ENCODE data around the gene RAD51B. TPM values are rescaled to one million over a fixed set of nuclear protein-coding genes. Genes with fewer than 3 reads are reported as not detected.

RAD51B gene
- total and polyA plus RNA-seq, 9 of the 15 experiments (the other 6 are each of a cell fraction or from before 2014, with no cell fraction given), result 8.5 to 17.3 (median 11.3) TPM

- in situ Hi-C loops (cut with MboI) (no loop called here), intact Hi-C loops (cut with micrococcal nuclease) (no loop called here)
- H3K27me3 ChIP-seq (ENCODE audit: control insufficient read depth in 2 of 2, insufficient read depth in 2 of 2, low read length in 2 of 2), result no peaks in the 10 kb centered on the region
- H3K4me3 ChIP-seq, result no peak overlapping the region
- H3K9me3 ChIP-seq (replicated peaks; ENCODE audit: control insufficient read depth, insufficient read depth, low read depth, low read length), result no peaks in the 10 kb centered on the region
- ChIA-PET POLR2A (no interaction called here), CTCF (ENCODE audit: low intra/inter-chr PET ratio) (no interaction called here)
- TF ChIP-seq SRSF3 (IDR thresholded peaks at IDR 0.05; ENCODE audit: insufficient read depth, low read length), result no peak
- TF ChIP-seq ZMIZ1 (IDR thresholded peaks at IDR 0.05; ENCODE audit: low read depth in 2 of 2, low read length in 2 of 2), result no peak
- no peak for TF ChIP-seq ARID3A (IDR thresholded peaks at IDR 0.05; ENCODE audit: borderline replicate concordance, low read depth, low read length)
- no peak for TF ChIP-seq FOXM1 (IDR thresholded peaks at IDR 0.05; ENCODE audit: low read depth)
- TF ChIP-seq FOXM1 (CRISPR knock-in tag; IDR thresholded peaks at IDR 0.05; ENCODE audit: low read depth), result no peak
- no peak for TF ChIP-seq ZNF668 (CRISPR knock-in tag; IDR thresholded peaks at IDR 0.05)
- no peak for TF ChIP-seq PREB (CRISPR knock-in tag; IDR thresholded peaks at IDR 0.05)
- no peak for TF ChIP-seq NFYB (IDR thresholded peaks at IDR 0.05; ENCODE audit: extremely low read depth, insufficient read length)
- TF ChIP-seq ZNF592 (IDR thresholded peaks at IDR 0.05), result no peak
- H4K20me1 ChIP-seq (replicated peaks; ENCODE audit: control insufficient read depth, insufficient read depth, low read length), result no peaks in the 10 kb centered on the region
- no peak for ATAC-seq
- H3K4me1 ChIP-seq (replicated peaks in 1 of 2; ENCODE audit: control insufficient read depth in 2 of 2, insufficient read depth in 2 of 2, low read length in 2 of 2), result no peaks in the 10 kb centered on the region
- no peak overlapping the region for H2AFZ ChIP-seq (ENCODE audit: low read depth, low read length)
- no TSS peak for BruUV-seq (replicated peaks)
- H3K79me2 ChIP-seq (ENCODE audit: control insufficient read depth, insufficient read depth, low read length), result no peaks in the 10 kb centered on the region
- no peak overlapping the region for H3K9ac ChIP-seq (ENCODE audit: insufficient read depth in 1 of 2, low read depth in 2 of 2, low read length in 2 of 2)
- no peak overlapping the region for H3K4me2 ChIP-seq (ENCODE audit: insufficient read depth, low read length)
- FAIRE-seq, result no peak
- no peaks in the 10 kb centered on the region for H3K36me3 ChIP-seq (ENCODE audit: control insufficient read depth, insufficient read depth, low read length)
- no peaks in the 10 kb centered on the region for H3K9me1 ChIP-seq (ENCODE audit: control insufficient read depth, insufficient read depth, low read length)
- H3K27ac ChIP-seq (ENCODE audit: extremely low read depth, low read depth, low read length), result no peak overlapping the region
- no peak for DNase-seq (ENCODE audit: extremely low read depth in 1 of 4, low spot score in 3 of 4)
Measured at GRCh38 chr14:68145539-68145938, 326.0 kb downstream of the RAD51B start.

Measured in K562 (cell line).